Measurements from ENCODE around the gene FXR2.
A peak's percentile ranks its signal among the peaks of the same experiment; 100 is the strongest.

GRCh38 chr17:7651665-7652387 is 37.1 kb upstream of the FXR2 start:
- TF ChIP-seq CTCF (IDR thresholded peaks at IDR 0.05; ENCODE audit: extremely low read depth in 1 of 2, insufficient read depth in 1 of 2, low read depth in 1 of 2, low read length in 2 of 2) (no peak), JUN (IDR thresholded peaks at IDR 0.05; ENCODE audit: borderline replicate concordance, insufficient read depth, insufficient read length, low read depth) (no peak), POLR2A (IDR thresholded peaks at IDR 0.05; ENCODE audit: low read depth, low read length) (no peak), EZH2 (IDR thresholded peaks at IDR 0.05; ENCODE audit: borderline replicate concordance, low read depth, low read length, severe bottlenecking) (peak; percentile 95), POLR2AphosphoS5 (IDR thresholded peaks at IDR 0.05; ENCODE audit: insufficient read depth, low read depth, low read length) (no peak), FOS (IDR thresholded peaks at IDR 0.05; ENCODE audit: borderline replicate concordance, insufficient read depth, low read length) (no peak), MYC (IDR thresholded peaks at IDR 0.05; ENCODE audit: low read depth, low read length) (no peak), MAX (IDR thresholded peaks at IDR 0.05; ENCODE audit: insufficient read depth, insufficient read length) (no peak)

Measured in endothelial cell of umbilical vein (primary cell).